ENCODE data around the gene TBL1X. TPM values are rescaled to one million over a fixed set of nuclear protein-coding genes. Genes with fewer than 3 reads are reported as not detected.

TBL1X gene
- total RNA-seq, 2 experiments from 2014 or later: 20.7 to 21.6 TPM

GRCh38 chrX:9729171-9729885 is 264.5 kb downstream of the TBL1X start:
- H3K27me3 Mint-ChIP-seq (ENCODE audit: low read depth): peaks cover 2% of the 10 kb centered on the region
- no peaks in the 10 kb centered on the region for H3K4me1 Mint-ChIP-seq (ENCODE audit: low read depth)
- H3K9me3 Mint-ChIP-seq: peaks cover 16% of the 10 kb centered on the region
- no peak overlapping the region for H3K4me3 Mint-ChIP-seq
- H3K27ac Mint-ChIP-seq: no peak overlapping the region
- intact Hi-C loops (cut with micrococcal nuclease): no loop called here
- peaks cover 3% of the 10 kb centered on the region for H3K36me3 Mint-ChIP-seq (ENCODE audit: low read depth)
- no peak for DNase-seq
- CTCF ChIA-PET: no interaction called here

- H3K27me3 Mint-ChIP-seq (ENCODE audit: low read depth): peaks cover 2% of the 10 kb centered on the region
- peaks cover 13% of the 10 kb centered on the region for H3K9me3 Mint-ChIP-seq
- peaks cover 3% of the 10 kb centered on the region for H3K36me3 Mint-ChIP-seq (ENCODE audit: low read depth)
- H3K4me1 Mint-ChIP-seq (ENCODE audit: low read depth): no peaks in the 10 kb centered on the region
- intact Hi-C loops (cut with micrococcal nuclease): no loop called here
- H3K4me3 Mint-ChIP-seq: no peak overlapping the region
- no peak for DNase-seq
- no peak overlapping the region for H3K27ac Mint-ChIP-seq
- CTCF ChIA-PET: no interaction called here
These were observed 265.2 kb downstream of the TBL1X start for GRCh38 chrX:9730078-9730477.

GRCh38 chrX:9730752-9731151 is 265.9 kb downstream of the TBL1X start:
- Mint-ChIP-seq H3K27me3 (ENCODE audit: low read depth) (peaks cover 2% of the 10 kb centered on the region), H3K36me3 (ENCODE audit: low read depth) (peaks cover 3% of the 10 kb centered on the region), H3K9me3 (peaks cover 13% of the 10 kb centered on the region), H3K27ac (no peak overlapping the region), H3K4me1 (ENCODE audit: low read depth) (no peaks in the 10 kb centered on the region), H3K4me3 (no peak overlapping the region)
- CTCF ChIA-PET: no interaction called here
- DNase-seq: peak; percentile 4
- intact Hi-C loops (cut with micrococcal nuclease): no loop called here

- H3K4me3 Mint-ChIP-seq: no peak overlapping the region
- no peak for DNase-seq
- CTCF ChIA-PET: no interaction called here
- no peaks in the 10 kb centered on the region for H3K36me3 Mint-ChIP-seq (ENCODE audit: low read depth)
- H3K9me3 Mint-ChIP-seq: no peaks in the 10 kb centered on the region
- intact Hi-C loops (cut with micrococcal nuclease): no loop called here
- H3K4me1 Mint-ChIP-seq (ENCODE audit: low read depth): no peaks in the 10 kb centered on the region
- H3K27me3 Mint-ChIP-seq (ENCODE audit: low read depth): no peaks in the 10 kb centered on the region
- no peak overlapping the region for H3K27ac Mint-ChIP-seq
These were observed 272.5 kb downstream of the TBL1X start for GRCh38 chrX:9737363-9737762.

GRCh38 chrX:9738151-9738550 is 273.3 kb downstream of the TBL1X start:
- H3K4me3 Mint-ChIP-seq: no peak overlapping the region
- H3K9me3 Mint-ChIP-seq: no peaks in the 10 kb centered on the region
- H3K36me3 Mint-ChIP-seq (ENCODE audit: low read depth): no peaks in the 10 kb centered on the region
- H3K27me3 Mint-ChIP-seq (ENCODE audit: low read depth): no peaks in the 10 kb centered on the region
- CTCF ChIA-PET: no interaction called here
- intact Hi-C loops (cut with micrococcal nuclease): no loop called here
- DNase-seq: no peak
- no peak overlapping the region for H3K27ac Mint-ChIP-seq
- no peaks in the 10 kb centered on the region for H3K4me1 Mint-ChIP-seq (ENCODE audit: low read depth)

GRCh38 chrX:9739130-9739529 is 274.3 kb downstream of the TBL1X start:
- H3K27me3 Mint-ChIP-seq (ENCODE audit: low read depth): no peaks in the 10 kb centered on the region
- H3K36me3 Mint-ChIP-seq (ENCODE audit: low read depth): no peaks in the 10 kb centered on the region
- no peaks in the 10 kb centered on the region for H3K4me1 Mint-ChIP-seq (ENCODE audit: low read depth)
- no peak for DNase-seq
- no peak overlapping the region for H3K4me3 Mint-ChIP-seq
- intact Hi-C loops (cut with micrococcal nuclease): no loop called here
- H3K27ac Mint-ChIP-seq: no peak overlapping the region
- H3K9me3 Mint-ChIP-seq: no peaks in the 10 kb centered on the region
- CTCF ChIA-PET: no interaction called here

GRCh38 chrX:9745417-9746115 is 280.7 kb downstream of the TBL1X start:
- H3K9me3 Mint-ChIP-seq: peaks cover 4% of the 10 kb centered on the region

GRCh38 chrX:9746148-9746888 is 281.5 kb downstream of the TBL1X start:
- H3K9me3 Mint-ChIP-seq: peaks cover 4% of the 10 kb centered on the region
- H3K27me3 Mint-ChIP-seq (ENCODE audit: low read depth): no peaks in the 10 kb centered on the region
- peaks cover 16% of the 10 kb centered on the region for H3K4me1 Mint-ChIP-seq (ENCODE audit: low read depth)
- no peak overlapping the region for H3K27ac Mint-ChIP-seq
- peaks cover 6% of the 10 kb centered on the region for H3K36me3 Mint-ChIP-seq (ENCODE audit: low read depth)
- no peak for DNase-seq
- CTCF ChIA-PET: no interaction called here
- no peak overlapping the region for H3K4me3 Mint-ChIP-seq
- intact Hi-C loops (cut with micrococcal nuclease): no loop called here

More at GRCh38 chrX:9745417-9746115, 280.7 kb downstream of the TBL1X start:
- peaks cover 16% of the 10 kb centered on the region for H3K4me1 Mint-ChIP-seq (ENCODE audit: low read depth)
- no peaks in the 10 kb centered on the region for H3K27me3 Mint-ChIP-seq (ENCODE audit: low read depth)
- CTCF ChIA-PET: no interaction called here
- H3K27ac Mint-ChIP-seq: peak overlapping the region; percentile 46
- H3K4me3 Mint-ChIP-seq: no peak overlapping the region
- DNase-seq: peak; percentile 9
- H3K36me3 Mint-ChIP-seq (ENCODE audit: low read depth): peaks cover 6% of the 10 kb centered on the region
- intact Hi-C loops (cut with micrococcal nuclease): no loop called here

GRCh38 chrX:9747644-9748043 is 282.8 kb downstream of the TBL1X start:
- Mint-ChIP-seq H3K4me1 (ENCODE audit: low read depth) (peaks cover 16% of the 10 kb centered on the region), H3K27me3 (ENCODE audit: low read depth) (no peaks in the 10 kb centered on the region), H3K4me3 (no peak overlapping the region), H3K36me3 (ENCODE audit: low read depth) (peaks cover 6% of the 10 kb centered on the region), H3K27ac (no peak overlapping the region), H3K9me3 (peaks cover 4% of the 10 kb centered on the region)
- CTCF ChIA-PET: no interaction called here
- intact Hi-C loops (cut with micrococcal nuclease): no loop called here
- DNase-seq: no peak

GRCh38 chrX:9749146-9749692 is 284.4 kb downstream of the TBL1X start:
- CTCF ChIA-PET: no interaction called here
- Mint-ChIP-seq H3K27me3 (ENCODE audit: low read depth) (no peaks in the 10 kb centered on the region), H3K4me1 (ENCODE audit: low read depth) (peaks cover 16% of the 10 kb centered on the region), H3K27ac (no peak overlapping the region), H3K4me3 (no peak overlapping the region), H3K9me3 (peaks cover 4% of the 10 kb centered on the region), H3K36me3 (ENCODE audit: low read depth) (peaks cover 6% of the 10 kb centered on the region)
- intact Hi-C loops (cut with micrococcal nuclease): no loop called here
- DNase-seq: no peak

- no peaks in the 10 kb centered on the region for H3K36me3 Mint-ChIP-seq (ENCODE audit: low read depth)
- H3K9me3 Mint-ChIP-seq: no peaks in the 10 kb centered on the region
- intact Hi-C loops (cut with micrococcal nuclease): no loop called here
- H3K27me3 Mint-ChIP-seq (ENCODE audit: low read depth): no peaks in the 10 kb centered on the region
- CTCF ChIA-PET: no interaction called here
- no peaks in the 10 kb centered on the region for H3K4me1 Mint-ChIP-seq (ENCODE audit: low read depth)
- no peak overlapping the region for H3K27ac Mint-ChIP-seq
- H3K4me3 Mint-ChIP-seq: no peak overlapping the region
- no peak for DNase-seq
These were observed 292.5 kb downstream of the TBL1X start for GRCh38 chrX:9757366-9757765.

- Mint-ChIP-seq H3K27ac (no peak overlapping the region), H3K9me3 (no peaks in the 10 kb centered on the region), H3K4me3 (no peak overlapping the region), H3K36me3 (ENCODE audit: low read depth) (no peaks in the 10 kb centered on the region), H3K27me3 (ENCODE audit: low read depth) (no peaks in the 10 kb centered on the region), H3K4me1 (ENCODE audit: low read depth) (no peaks in the 10 kb centered on the region)
- intact Hi-C loops (cut with micrococcal nuclease): no loop called here
- CTCF ChIA-PET: no interaction called here
- no peak for DNase-seq
These were observed 293.3 kb downstream of the TBL1X start for GRCh38 chrX:9758021-9758638.

Measured in activated naive CD4-positive, alpha-beta T cell treated with anti-CD3 and anti-CD28 coated beads for 36 hours (primary cell).